Right renal pelvis (tissue), 4 donors: ENCODE measurements around the gene ZNF718. TPM values are rescaled to one million over a fixed set of nuclear protein-coding genes. Genes with fewer than 3 reads are reported as not detected.
A peak's percentile ranks its signal among the peaks of the same experiment; 100 is the strongest.
"Not testable (repeated sequence)": the region's sequence is repeated elsewhere in the genome, so short reads cannot be mapped to it uniquely, and the experiment has no call there.

ENCODE experiments used
- DNase-seq, 4 donors: peaks; one replicate each; pipeline ENCODE4 v3.0.0-alpha.2; 2013; ENCODE audit warnings: low read depth in 4 of 4, low spot score in 3 of 4, missing footprints in 1 of 4
- polyA plus RNA-seq, 4 donors: library from polyadenylated mRNA; unstranded; fragments of 120-200 nt; gene quantifications; one replicate each; pipeline ENCODE4 v1.2.1, GENCODE V29; 2013; ENCODE audit not compliant: insufficient read length in 4 of 4

ZNF718 gene
- polyA plus RNA-seq, 4 donors, result 7.4 to 16.1 (median 12.0) TPM

- no peak for DNase-seq
These were observed 22.9 kb downstream of the ZNF718 start for GRCh38 chr4:147233-147632.

- DNase-seq, result no peak
These were observed 37.4 kb downstream of the ZNF718 start for GRCh38 chr4:161496-162284.

GRCh38 chr4:169640-170039 lies 45.3 kb downstream of the ZNF718 start:
- not testable (repeated sequence) for DNase-seq

- DNase-seq, result not testable (repeated sequence)
These were observed 47.0 kb downstream of the ZNF718 start for GRCh38 chr4:171318-171717.

GRCh38 chr4:173666-174314 lies 49.5 kb downstream of the ZNF718 start:
- no peak for DNase-seq

GRCh38 chr4:175986-176385 lies 51.7 kb downstream of the ZNF718 start:
- no peak for DNase-seq

- DNase-seq, result no peak
These were observed 52.7 kb downstream of the ZNF718 start for GRCh38 chr4:176995-177394.

- DNase-seq, result not testable (repeated sequence)
These were observed 57.9 kb downstream of the ZNF718 start for GRCh38 chr4:182225-182624.

GRCh38 chr4:188091-188490 lies 63.8 kb downstream of the ZNF718 start:
- no peak for DNase-seq

GRCh38 chr4:195159-195558 lies 70.9 kb downstream of the ZNF718 start:
- not testable (repeated sequence) for DNase-seq

- no peak for DNase-seq
These were observed 76.6 kb downstream of the ZNF718 start for GRCh38 chr4:200936-201335.

GRCh38 chr4:202822-203221 lies 78.5 kb downstream of the ZNF718 start:
- DNase-seq, result not testable (repeated sequence)

GRCh38 chr4:205097-205756 lies 80.9 kb downstream of the ZNF718 start:
- no peak for DNase-seq

- no peak for DNase-seq
These were observed 81.8 kb downstream of the ZNF718 start for GRCh38 chr4:206054-206453.

GRCh38 chr4:208416-209096 lies 84.3 kb downstream of the ZNF718 start:
- not testable (repeated sequence) for DNase-seq

GRCh38 chr4:211033-211511 lies 86.8 kb downstream of the ZNF718 start:
- no peak for DNase-seq

- peak; percentile 61 to 73 (median 70) for DNase-seq
These were observed 88.3 kb downstream of the ZNF718 start for GRCh38 chr4:212438-213188.

GRCh38 chr4:213189-213535 lies 88.9 kb downstream of the ZNF718 start:
- DNase-seq, result peak in 2 of 4 donors; percentile 10 to 12
